Vagina (tissue), 2 donors: ENCODE data around the gene SLC30A2. TPM values are rescaled to one million over a fixed set of nuclear protein-coding genes. Genes with fewer than 3 reads are reported as not detected.

Experiments
- DNase-seq, 2 donors: peaks; one replicate each; pipeline ENCODE4 v3.0.0-alpha.2; 2017; ENCODE audit errors: extremely low spot score in 2 of 2
- H3K27ac ChIP-seq: fragments of 200-600 bp; sonication (generic); one replicate; pipeline ENCODE4 v1.5.1; 2019
- H3K27me3 ChIP-seq: fragments of 200-600 bp; sonication (generic); one replicate; pipeline ENCODE4 v1.5.1; 2019
- H3K36me3 ChIP-seq, 2 donors: fragments of 200-600 bp; sonication (generic); one replicate each; pipeline ENCODE4 v1.5.1; 2017 to 2019
- H3K4me1 ChIP-seq: fragments of 200-600 bp; sonication (generic); one replicate; pipeline ENCODE4 v1.5.1; 2019
- H3K4me3 ChIP-seq, 2 donors: fragments of 200-600 bp; sonication (generic); 1 replicate in 1 of 2; 2 replicates in 1 of 2; pipeline ENCODE4 v1.5.1; 2016 to 2019
- H3K9me3 ChIP-seq: fragments of 200-600 bp; sonication (generic); one replicate; pipeline ENCODE4 v1.5.1; 2019
- CTCF ChIP-seq, 3 experiments: fragments of 450-650 bp in 2 of 3; fragments of 200-600 bp in 1 of 3; sonication (generic) in 1 of 3; IDR thresholded peaks; one replicate each; pipeline ENCODE4 v1.5.1; 2017 to 2019; ENCODE audit warnings: antibody characterized with exemption in 3 of 3, mild to moderate bottlenecking in 2 of 3, moderate library complexity in 2 of 3
- POLR2A ChIP-seq, 2 donors: fragments of 450-650 bp; IDR thresholded peaks; one replicate each; pipeline ENCODE4 v1.6.1; 2017; ENCODE audit warnings: antibody characterized with exemption in 2 of 2, mild to moderate bottlenecking in 2 of 2, moderate library complexity in 2 of 2
- POLR2AphosphoS5 ChIP-seq, 2 donors: sonication (generic); formaldehyde crosslinking; IDR thresholded peaks; one replicate each; pipeline ENCODE4 v1.9.0; 2017; ENCODE audit warnings: antibody characterized with exemption in 2 of 2, mild to moderate bottlenecking in 2 of 2, low read depth in 1 of 2; ENCODE audit not compliant: insufficient read depth in 1 of 2
- intact Hi-C: fragments of 100-400 bp; cut with DNase I; formaldehyde crosslinking; loops from one replicate; pipeline ENCODE4 v1.15.1; 2023
- total RNA-seq: library from RNA; depleted of rRNA; stranded (reverse); fragments of >200 nt; gene quantifications from one replicate; pipeline ENCODE4 v1.2.3, GENCODE V29; 2016

SLC30A2 gene
- total RNA-seq, 1 donor from 2014 or later: not detected

- Histone ChIP-seq H3K4me1 (no peaks in the 10 kb centered on the region), H3K27ac (no peak overlapping the region), H3K9me3 (no peaks in the 10 kb centered on the region), H3K4me3 (no peak overlapping the region), H3K36me3 (no peaks in the 10 kb centered on the region), H3K27me3 (no peaks in the 10 kb centered on the region)
- TF ChIP-seq CTCF (IDR thresholded peaks at IDR 0.05) (no peak), POLR2A (IDR thresholded peaks at IDR 0.05) (no peak), POLR2AphosphoS5 (IDR thresholded peaks at IDR 0.05; ENCODE audit: insufficient read depth in 1 of 2, low read depth in 1 of 2) (no peak)
- DNase-seq: no peak
- intact Hi-C loops: no loop called here
Observed at GRCh38 chr1:26069941-26070295, 24.0 kb upstream of the SLC30A2 start.

DNA sequence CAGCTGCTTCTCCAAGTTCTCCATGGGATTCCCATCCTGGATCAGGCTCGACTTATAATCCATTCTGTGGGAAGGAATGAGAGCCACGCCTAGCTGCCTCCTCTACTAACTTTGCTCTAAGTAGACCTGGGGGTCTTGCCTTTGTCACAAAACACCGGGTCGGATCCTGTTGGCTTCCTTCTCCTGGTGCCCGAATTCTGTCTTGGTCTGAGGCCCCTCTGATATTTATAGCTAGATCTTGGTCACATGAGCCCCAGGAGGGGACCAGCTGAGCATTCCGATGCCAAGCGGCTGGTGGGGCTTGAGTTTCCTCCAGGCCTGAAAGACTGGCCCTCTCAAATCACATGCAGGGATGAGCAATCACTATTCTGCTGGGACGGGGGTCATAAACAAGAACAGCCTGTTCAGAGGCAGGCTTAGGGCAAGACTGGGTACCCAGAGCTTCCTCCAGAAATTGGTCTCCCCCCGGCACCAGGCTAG, 21.6 kb upstream of the SLC30A2 start, which contains the start of gene TRIM63:
Gene TRIM63, minus strand, starts transcription at position 199 of the 480 bp plus-strand sequence. Its CDS starts 136 bp downstream, at position 63.
- no peak for TF ChIP-seq POLR2A (IDR thresholded peaks at IDR 0.05)
- TF ChIP-seq CTCF (IDR thresholded peaks at IDR 0.05): no peak
- TF ChIP-seq POLR2AphosphoS5 (IDR thresholded peaks at IDR 0.05; ENCODE audit: insufficient read depth in 1 of 2, low read depth in 1 of 2): no peak
- Histone ChIP-seq H3K4me3 (peak within 1 kb of the TSS in 1 of 2 donors; percentile 26), H3K36me3 (no peaks in the 10 kb centered on the region), H3K27ac (peak within 1 kb of the TSS; percentile 21), H3K9me3 (no peaks in the 10 kb centered on the region), H3K4me1 (no peaks in the 10 kb centered on the region), H3K27me3 (no peaks in the 10 kb centered on the region)
- DNase-seq: no peak
- intact Hi-C loops: no loop called here

DNA sequence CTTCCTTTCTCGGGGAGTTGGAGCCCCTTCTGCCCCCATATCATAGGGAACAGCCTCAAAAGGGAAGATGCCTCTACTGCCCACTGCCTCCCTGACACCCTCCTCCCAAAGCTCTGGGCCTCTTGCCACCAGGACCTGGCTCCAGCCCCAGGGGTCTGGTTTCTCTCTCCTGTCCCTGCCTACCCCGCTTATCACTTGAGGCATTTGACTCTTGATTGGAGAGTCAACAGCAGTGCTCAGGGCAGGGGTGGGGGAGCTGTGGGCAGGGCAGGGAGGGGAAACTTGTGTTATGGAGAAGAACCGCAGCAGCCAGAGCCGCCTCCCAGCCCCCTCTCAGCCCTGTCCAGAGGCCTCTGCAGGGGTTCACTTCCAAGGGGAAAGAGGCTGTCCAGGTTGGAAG, 20.9 kb upstream of the SLC30A2 start:
- no peak for TF ChIP-seq POLR2AphosphoS5 (IDR thresholded peaks at IDR 0.05; ENCODE audit: insufficient read depth in 1 of 2, low read depth in 1 of 2)
- TF ChIP-seq CTCF (IDR thresholded peaks at IDR 0.05): no peak
- no peak for TF ChIP-seq POLR2A (IDR thresholded peaks at IDR 0.05)
- Histone ChIP-seq H3K27me3 (no peaks in the 10 kb centered on the region), H3K27ac (peak overlapping the region; percentile 6)

GRCh38 chr1:26066160-26066559, 20.2 kb upstream of the SLC30A2 start:
- H3K4me3 ChIP-seq: peak overlapping the region in 1 of 2 donors; percentile 26
- DNase-seq: no peak
- TF ChIP-seq POLR2AphosphoS5 (IDR thresholded peaks at IDR 0.05; ENCODE audit: insufficient read depth in 1 of 2, low read depth in 1 of 2) (no peak), CTCF (IDR thresholded peaks at IDR 0.05) (no peak), POLR2A (IDR thresholded peaks at IDR 0.05) (no peak)
- no peaks in the 10 kb centered on the region for H3K27me3 ChIP-seq
- H3K27ac ChIP-seq: no peak overlapping the region
- no peaks in the 10 kb centered on the region for H3K36me3 ChIP-seq
- intact Hi-C loops: no loop called here
- H3K4me1 ChIP-seq: no peaks in the 10 kb centered on the region
- no peaks in the 10 kb centered on the region for H3K9me3 ChIP-seq

More for the DNA sequence above, 20.9 kb upstream of the SLC30A2 start:
- H3K4me1 ChIP-seq: no peaks in the 10 kb centered on the region
- intact Hi-C loops: no loop called here
- H3K36me3 ChIP-seq: no peaks in the 10 kb centered on the region
- H3K9me3 ChIP-seq: no peaks in the 10 kb centered on the region
- peak overlapping the region in 1 of 2 donors; percentile 26 for H3K4me3 ChIP-seq
- DNase-seq: no peak

DNA sequence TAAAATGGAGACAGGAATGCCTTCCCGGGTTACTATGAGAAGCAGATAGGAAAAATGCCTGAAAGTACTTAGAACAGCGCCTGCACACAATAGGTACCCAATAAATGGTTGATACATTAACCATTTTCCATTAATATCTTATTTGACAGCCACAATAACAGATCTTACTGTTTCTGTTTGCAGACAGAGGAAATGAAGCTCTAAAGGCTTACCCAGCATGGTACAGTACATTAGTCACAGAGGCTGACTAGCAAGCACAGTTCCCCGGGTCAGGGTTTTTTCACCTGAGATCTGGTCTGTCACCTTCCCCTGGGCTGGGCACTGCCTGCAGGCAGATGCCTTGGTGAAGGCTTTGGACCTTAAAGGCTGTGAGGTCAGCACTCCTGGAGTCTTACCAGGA, 18.6 kb upstream of the SLC30A2 start:
- Histone ChIP-seq H3K27me3 (no peaks in the 10 kb centered on the region), H3K4me3 (no peak overlapping the region), H3K4me1 (no peaks in the 10 kb centered on the region), H3K27ac (no peak overlapping the region), H3K36me3 (no peaks in the 10 kb centered on the region), H3K9me3 (no peaks in the 10 kb centered on the region)
- DNase-seq: no peak
- TF ChIP-seq POLR2A (IDR thresholded peaks at IDR 0.05): no peak
- no peak for TF ChIP-seq POLR2AphosphoS5 (IDR thresholded peaks at IDR 0.05; ENCODE audit: insufficient read depth in 1 of 2, low read depth in 1 of 2)
- no peak for TF ChIP-seq CTCF (IDR thresholded peaks at IDR 0.05)
- intact Hi-C loops: no loop called here
